NCI-H2029 (cell line): Measurements from ENCODE around the gene TSC22D2.
A peak's percentile ranks its signal among the peaks of the same experiment; 100 is the strongest.

Experiments
- DNase-seq: peaks from one replicate; lab custom pipeline; 2025; lab: John Stamatoyannopoulos, UW

TSC22D2 gene

DNA sequence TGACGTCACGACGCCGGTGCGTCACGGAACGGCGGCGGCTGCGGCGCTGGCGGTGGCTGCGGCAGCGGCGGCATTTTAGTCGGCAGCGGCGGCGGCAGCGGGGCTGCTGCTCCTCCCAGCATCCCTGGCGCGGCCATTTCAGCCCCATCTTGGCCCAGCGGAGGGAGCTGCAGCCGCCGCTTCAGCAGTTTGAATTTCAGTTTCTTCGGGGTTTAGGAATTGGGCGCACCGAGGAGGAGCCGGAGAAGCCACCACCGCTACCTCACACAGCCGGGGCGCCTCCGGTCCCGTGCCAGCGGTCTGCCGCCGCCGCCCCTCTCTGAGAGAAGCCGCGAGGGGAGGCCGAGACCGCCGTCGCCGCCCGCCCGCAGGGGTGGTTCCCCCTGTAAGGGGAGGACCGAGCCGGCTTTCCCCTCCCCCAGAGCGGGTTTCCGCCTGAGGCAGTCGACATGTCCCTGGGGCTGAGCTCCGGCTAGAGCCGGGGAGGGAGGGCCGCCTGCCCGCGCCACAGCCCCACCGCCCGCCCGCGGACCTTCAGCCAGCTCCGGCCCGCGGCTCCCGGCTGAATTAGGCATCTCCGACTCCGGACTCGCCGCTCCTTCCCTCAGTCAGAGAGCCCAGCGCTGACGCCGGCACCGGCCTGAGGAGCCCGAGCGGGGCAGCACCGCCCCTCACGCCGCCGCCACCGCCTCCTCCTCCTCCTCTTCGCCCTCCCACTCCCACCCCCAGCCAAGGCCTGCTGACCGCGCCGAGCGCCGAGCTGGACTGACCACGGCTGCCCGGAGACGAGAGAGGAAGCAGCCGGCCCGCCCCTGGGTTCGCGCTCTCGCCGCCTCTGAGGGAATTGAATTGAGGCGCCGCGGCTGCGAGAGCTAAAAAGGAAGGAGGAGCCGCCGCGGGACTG lies at the start of gene TSC22D2:
Gene TSC22D2 (plus strand): TSS at position 78 of the 904 bp plus-strand sequence. CDS start 1,053 bp downstream, outside the sequence.
- DNase-seq: peak; percentile 87

DNA sequence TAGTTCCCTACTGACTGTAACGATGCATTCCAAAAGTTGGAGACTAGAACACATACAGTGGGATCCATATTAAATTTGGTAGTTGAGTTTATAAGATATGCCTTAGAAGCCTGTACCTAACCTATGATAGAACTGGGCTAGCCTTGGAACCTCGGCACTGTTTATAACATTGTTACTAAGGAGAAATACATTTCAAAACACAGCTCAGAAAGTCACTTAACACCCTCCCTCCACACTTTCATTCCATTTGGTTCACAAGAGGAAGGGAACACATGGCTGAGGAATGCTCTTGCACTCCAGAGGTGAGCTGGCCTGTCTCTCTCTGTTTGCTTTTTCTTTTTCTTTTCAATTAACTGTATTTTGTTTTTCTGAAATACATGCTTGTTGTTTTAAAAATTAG lies 48.7 kb upstream of the TSC22D2 start:
- DNase-seq: no peak

DNA sequence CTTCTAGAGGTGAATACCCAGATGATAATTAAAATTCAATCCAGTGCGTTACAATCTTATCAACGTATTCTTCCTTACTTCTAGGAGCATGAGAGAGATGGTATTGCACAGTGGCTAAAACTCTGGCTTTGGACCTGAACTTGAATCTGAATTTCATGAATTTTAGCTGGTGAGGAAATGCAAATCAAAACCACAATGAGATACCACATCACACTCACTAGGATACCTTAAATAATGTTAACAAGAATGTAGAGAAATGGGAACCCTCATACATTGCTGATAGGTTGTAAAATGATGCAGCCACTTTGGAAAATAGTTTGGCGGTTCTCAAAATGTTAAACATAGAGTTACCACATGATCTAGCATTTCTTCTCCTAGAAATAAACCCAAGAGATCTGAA lies 47.1 kb upstream of the TSC22D2 start:
- DNase-seq: no peak

DNA sequence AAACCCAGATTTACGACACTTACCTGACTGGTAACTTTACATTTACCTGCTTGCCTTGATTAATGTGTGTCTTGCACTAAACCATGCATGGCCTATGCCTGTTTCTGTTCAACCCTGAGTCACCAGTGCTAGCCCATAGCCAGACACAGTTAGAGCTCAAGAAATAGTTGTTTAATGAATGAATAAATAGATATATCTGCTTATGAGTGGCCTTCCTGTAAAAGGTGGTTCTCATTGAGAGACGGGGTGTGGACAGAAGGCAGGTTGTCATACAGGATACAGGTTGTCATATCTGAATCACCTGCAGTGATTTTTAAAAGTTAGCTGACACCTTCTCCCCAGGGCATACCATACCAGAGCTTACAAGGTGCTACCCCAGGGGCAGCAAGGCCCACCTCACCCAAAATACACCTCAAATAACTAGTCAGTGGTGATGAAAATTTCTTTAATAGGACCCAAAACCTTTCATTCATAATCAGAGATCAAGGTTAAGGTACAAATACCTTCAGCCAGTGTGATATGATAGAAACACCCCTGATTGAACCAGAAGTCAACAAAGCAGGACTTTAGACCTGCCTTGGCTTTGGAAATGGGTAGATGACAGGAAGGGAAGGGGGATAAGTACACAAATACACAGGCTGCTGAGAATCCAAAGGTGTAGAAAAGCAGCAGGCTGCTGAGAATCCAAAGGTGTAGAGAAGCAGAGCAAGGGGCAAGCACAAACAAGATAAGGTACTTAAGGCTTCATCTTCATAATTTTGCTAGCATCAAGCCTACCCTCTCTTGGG lies 45.4 kb upstream of the TSC22D2 start:
- DNase-seq: no peak

DNA sequence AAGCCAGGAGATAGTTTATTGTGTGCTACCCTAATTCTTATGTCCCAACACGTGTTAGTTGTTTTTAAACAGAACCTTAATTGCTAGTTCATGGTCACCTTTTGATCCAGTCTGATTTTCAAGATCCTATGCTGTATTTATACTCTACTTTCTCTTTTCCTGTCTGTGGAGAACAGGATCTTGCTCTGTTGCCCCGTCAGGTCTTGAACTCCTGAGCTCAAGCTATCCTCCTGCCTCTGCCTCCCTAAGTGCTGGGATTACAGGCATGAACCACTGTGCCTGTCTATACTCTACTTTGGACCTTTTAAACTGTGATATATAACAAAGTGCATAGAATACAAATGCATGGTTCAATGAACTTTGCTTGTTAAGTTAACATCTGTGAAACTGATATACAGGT lies 44.7 kb upstream of the TSC22D2 start:
- DNase-seq: no peak

DNA sequence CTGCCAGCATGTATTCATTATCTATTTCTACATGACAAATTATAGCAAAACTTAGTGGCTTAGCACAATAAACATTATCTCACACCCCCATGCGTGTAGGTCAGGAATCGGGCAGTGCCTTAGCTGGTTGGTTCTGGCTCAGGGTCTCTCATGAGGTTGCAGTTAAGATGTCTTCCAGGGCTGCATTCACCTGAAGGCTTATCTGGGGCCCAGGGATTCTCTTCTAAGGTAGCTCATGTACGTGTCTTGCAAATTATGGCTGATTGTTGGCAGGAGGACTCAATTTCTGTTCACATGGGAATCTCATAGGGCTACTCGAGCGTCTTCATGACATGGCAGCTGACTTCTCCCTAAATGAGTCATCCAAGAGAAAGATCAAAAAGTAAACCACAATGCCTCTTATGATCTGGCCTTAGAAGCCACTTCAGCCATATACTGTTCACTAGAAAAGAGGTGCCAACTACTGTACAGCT lies 42.9 kb upstream of the TSC22D2 start:
- no peak for DNase-seq

DNA sequence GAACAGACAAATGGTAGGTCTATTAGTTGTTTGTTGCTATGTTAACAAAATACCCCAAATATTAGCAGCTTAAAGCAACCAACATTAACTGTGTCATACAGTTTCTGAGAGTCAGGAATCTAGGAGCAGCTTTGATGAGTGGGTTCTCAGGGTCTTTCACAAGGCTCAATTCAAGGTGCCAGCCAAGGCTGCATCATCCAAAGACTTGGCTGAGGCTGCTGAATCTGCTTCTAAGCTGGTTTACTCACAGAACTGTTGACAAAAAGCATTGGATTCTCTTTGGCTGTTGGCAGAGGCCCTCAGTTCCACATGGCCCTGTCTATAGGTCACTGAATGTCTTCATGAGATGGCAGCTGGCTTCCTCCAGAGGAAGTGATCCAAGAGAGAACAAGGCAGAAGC lies 40.3 kb upstream of the TSC22D2 start:
- DNase-seq: no peak

DNA sequence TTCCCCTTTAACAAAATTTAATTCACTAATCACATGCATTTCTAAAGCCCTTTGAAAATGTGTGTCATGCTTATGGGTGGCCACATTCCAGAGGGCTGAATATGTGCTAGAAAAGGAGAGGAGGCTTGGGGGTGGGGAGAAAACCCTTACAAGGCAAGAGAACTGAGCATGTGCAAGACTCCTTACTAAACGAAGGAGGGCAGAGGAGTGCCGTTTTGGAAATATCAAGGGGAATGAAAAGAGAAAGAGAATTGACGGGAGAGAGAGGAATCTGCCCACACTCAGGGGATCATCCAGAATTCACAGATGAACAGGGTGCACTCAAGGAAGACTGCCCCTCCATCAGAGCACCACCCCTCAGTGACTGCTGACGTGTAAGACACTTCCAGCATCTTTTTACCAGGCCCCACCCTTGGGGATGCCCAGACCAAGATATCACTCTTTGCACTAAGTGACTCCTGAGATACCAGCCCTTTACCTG lies 37.9 kb upstream of the TSC22D2 start:
- no peak for DNase-seq

DNA sequence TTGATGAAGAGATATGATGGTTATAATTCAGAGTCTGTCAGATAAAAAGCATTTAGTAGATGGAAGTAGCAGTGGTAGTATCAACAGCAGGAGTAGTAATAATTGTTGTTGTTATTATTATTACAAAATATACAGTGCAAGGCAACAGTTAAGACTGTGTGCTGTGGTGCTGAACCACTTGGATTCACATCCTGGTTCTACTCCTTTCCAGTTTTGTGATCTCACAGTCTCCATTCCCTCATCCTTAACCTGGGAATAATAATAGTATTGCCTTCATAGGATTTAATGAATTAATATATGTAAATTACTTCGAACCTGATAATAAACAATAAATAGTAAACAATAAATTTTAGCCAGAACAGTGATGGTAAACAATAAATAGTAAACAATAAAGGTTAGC lies 37.1 kb upstream of the TSC22D2 start:
- DNase-seq: no peak

DNA sequence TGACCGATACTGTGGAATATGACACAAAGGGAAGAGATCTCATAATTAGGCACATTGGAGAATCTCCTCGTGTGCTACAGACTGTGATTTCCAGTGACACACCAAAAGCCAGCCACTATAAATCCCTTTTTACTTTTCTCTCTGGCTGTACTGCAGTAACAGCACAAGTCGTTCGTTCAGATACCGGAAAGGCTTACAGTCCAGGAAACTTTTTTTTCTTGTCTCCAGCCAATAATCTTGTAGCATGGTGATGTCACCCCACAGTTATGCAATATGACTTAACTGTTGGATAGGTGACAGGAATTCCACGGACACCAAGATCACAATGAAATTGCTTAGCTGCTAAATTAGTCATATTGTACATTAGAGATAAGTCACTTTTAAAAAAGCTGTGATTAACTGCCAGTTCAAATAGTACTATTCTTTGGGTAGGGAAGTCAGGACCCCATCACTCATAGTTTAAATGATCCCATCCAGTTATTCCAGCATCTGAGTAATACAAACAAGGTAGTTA lies 36.3 kb upstream of the TSC22D2 start:
- DNase-seq: no peak

DNA sequence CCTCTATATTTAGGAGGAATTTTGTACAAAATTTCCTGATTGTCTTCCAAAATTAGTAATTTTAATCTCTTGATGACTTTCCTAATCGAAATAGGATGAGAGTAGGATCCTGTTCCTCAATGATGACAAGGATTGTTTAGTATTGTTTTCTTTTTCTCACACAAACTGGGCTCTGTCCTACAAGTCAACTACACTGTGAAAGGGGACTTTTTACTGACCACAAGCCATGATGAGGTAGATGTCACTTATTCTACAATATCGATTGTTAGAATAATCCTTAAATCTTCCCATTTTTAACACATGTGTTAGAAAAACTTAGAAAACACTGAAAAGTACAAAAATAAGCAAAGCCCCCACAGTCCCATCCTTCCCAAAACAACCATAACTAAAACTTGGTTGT lies 35.8 kb upstream of the TSC22D2 start:
- DNase-seq: no peak

DNA sequence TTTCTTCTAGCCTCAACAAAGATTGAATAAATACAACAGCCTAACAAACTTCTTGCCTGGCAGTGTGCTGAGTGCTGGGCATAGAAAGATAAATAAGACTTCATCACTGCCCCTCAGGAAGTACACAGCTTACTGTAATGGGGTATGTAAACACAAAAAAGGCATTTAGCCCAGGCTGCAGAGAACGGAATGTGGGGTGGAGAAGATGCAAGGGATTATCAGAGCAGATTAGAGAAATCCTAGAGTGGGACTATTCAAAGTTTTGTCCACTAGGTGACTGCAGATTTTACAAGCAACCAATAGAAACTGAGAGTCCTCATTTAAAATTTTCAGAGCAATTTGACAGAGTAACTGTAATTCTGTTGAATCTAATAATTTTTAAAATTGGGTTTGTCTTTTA lies 35.4 kb upstream of the TSC22D2 start:
- DNase-seq: no peak

DNA sequence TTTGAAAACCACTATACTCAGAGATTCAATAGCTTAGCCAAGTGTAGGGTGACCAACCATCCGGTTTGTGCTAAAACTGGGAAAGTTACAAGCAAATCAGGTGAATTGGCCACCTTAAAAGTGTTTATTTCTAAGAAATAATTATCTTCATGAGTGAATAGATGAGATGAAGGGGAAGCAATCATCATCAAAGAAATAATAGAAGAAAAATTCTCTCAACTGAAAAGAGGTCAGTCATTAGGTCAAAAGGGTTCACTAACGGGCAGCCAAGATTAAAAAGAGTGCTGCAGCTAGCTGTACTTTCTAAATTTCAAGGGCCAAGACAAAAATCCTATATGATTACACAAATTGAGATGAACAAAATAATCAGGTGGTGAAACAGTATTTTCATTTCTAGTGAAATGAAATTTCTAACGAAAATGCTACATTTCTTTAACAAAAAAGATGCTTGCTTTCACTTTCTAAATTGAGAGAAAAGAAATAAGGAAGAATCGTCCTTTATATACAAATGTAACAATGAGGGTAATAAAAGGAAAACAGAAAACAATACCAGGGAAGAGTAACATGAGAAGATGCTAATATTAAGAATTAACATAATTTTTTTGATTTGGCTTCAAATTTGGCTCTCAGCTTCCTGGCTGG lies 34.7 kb upstream of the TSC22D2 start:
- DNase-seq: no peak

DNA sequence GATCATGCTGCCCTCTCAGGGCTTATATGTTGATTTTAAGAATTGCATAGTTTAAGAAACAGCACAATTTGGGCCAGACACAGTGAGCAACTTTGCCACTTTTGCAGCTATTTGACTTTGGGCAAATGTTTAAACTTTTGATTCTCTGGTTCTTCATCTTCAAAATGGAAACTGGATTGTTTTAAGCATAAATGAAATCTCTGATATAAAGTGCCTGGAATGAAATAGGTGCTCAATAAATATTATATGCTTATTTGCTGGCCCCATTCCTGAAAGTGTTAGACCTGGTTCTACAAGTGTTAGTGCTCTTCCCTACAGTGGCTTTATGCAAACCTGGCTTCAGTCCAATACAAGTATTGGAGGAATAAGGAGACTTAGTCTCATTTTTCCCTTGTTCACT lies 33.1 kb upstream of the TSC22D2 start:
- DNase-seq: no peak

DNA sequence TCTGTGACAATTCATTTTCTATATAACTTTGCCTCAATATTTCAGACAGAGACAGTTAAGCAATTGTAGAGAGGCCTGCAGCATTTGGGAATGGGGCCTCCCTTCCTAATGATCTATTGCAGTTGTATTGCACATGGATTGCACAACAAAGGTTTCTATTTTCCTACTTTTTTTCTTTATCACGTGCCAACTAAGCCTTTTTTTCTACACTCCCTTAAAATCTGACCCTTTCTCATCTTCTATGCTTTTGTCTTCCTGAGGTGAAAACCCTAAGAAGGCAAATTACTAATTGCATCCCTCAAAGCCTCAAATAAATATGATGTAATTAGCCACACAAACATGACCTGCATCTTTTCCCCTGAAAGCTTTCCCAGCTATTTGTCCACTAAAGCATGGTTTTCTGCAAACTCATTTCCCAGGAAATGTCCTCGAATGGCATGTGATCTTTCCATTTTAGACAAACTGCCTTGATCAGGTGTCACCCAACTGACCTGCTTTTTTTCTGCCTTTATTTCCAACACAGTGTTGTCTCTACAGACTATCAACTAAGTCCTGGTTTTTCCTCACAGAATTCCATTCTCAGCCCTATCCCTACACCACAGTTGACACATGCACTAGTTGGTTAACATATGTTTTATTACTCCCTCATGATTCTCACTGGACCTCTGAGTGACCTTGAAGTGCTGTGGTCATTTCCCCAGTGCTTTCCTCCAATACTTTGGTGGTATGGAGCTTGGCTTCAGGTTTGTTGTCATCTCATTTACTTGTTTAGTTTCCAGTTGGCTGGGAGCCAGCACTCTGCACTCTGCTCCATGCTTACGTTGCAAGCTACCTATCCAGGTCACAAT lies 31.9 kb upstream of the TSC22D2 start:
- DNase-seq: peak; percentile 37

DNA sequence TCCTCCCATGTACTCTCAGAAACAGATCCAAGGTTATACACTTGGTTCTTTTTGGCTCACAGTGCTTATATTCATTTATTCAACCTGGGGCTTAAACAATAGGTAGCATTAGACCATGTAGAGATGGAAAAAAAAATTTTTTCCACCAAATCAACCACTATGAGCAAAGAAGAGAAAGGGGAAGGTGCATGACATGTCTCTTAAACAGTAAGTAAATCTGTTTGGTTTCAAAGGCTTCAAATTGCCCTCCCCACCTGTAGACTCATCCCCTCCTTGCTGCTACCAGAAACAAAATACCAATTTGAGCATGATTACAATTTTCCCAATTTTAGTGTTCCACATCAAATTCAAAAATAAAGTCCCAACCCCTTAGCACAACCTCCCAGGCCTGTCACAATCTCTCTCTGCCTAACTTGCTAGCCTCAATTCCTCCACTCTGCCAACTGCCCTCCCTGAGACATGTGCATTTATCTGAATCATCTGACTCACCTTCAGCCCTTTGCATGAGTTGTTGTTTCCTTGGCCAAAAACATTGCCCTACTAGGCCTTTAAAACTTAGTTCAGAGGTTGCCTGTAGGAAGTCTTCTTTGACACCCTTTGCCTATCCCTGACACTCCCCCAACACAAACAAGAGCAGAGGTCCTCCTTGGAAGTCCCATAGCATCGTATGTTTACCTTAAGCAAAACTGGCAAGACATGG lies 30.3 kb upstream of the TSC22D2 start:
- no peak for DNase-seq

DNA sequence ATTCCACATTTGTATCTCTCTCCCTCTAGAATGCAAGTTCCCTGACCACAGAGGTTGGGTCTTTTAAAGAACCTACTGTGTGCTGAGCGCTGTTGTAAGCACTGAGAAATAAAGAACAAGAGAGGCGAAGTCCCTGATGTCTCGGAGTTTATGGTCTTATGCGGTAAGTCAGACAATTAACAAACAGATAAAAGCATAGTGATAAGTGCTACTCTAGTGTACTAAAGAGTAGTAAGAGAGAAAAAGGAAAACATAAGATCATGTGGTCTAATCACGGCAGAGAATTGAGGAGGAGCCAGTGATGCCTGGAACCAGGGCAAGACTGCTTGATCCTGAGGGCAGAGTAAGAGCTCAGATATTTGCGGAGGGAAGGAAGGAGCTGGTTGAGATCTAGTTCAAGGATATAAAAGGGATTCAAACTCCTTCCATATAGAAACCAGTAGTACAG lies 29.8 kb upstream of the TSC22D2 start:
- no peak for DNase-seq

DNA sequence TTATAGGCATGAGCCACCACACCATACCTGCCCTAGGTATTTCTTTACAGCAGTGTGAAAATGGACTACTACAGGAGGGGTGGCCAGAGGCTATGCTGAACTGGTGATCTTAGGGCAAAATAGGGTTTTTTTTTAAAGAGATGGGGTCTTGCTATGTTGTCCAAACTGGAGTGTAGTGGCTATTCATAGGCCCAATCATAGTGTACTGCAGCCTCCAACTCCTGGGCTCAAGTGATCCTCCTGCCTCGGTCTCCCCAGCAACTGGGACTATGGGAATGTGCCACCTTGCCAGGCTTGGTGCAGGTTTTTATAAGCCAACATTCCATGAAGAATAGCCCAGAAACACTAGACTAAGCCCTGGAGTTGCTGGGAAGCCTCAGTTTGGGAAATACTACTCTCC lies 28.6 kb upstream of the TSC22D2 start:
- DNase-seq: no peak

DNA sequence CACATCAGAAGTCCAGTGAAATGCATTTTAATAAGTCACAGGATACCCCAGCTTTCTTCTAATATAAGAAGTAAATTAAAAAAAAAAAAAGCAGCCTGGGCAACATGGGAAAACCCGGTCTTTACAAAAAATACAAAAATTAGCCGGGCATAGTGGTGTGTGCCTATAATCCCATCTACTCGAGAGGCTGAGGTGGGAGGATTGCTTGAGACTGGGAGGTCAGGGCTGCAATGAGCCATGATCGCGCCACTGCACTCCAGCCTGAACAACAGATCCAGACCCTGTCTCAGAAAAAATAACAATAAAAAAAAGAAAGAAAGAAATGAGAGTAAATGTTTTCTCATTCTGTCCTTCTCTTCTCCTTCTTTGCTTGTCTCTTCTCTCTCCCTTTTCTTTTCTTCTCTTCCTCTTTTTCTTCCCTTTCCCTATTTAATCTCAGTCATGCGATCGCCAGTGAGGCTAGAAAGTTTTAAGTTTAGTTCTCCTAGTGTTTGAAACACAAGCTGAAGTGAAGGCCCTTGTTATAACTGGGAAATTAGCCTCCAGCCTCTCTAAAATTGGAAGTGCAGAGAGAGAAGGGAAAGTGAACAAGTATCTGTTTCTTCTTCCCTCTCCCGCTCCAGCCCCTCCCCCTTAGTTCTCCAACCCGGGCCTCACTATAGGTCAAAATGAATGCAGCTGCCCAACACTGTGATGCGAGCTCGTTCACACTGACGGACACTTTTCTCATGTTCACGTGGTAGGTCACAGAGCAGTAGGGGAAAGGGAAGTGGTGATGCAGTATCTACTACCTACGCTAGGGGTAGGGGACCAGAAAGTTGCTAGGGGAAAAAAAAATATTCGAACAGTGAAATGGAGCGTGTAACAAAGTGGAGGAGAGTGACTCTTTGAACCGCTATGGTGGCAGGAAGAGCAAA lies 23.5 kb upstream of the TSC22D2 start:
- DNase-seq: no peak
